Stimulated activated CD8-positive, alpha-beta memory T cell treated with anti-CD3 and anti-CD28 coated beads, Interleukin-4, amount 100 ng/mL, for 24 hours (primary cell): Measurements from ENCODE around the gene NIPAL3.
"Not testable (repeated sequence)": the region's sequence is repeated elsewhere in the genome, so short reads cannot be mapped to it uniquely, and the experiment has no call there.

Source experiments
- DNase-seq: peaks from one replicate; pipeline ENCODE4 v3.0.0-alpha.2; 2020; ENCODE audit warnings: low read depth

NIPAL3 gene

DNA sequence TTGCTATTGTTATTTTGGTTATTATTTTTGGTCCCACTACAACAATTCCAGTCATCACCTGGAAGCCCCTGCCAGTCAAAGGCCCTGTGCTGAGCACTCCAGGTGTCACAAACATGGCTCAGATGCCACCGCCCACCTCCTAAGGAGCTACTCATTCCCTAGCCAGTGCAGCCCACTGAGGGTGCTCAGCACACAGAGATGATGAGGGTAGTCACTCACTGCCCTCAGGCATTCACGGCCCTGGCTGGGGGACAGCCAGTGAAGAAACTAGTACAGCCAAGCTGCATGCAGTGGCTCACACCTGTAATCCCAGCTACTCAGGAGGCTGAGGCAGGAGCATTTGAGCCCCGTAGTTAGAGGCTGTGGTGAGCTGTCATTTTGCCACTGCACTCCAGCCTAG lies 42.3 kb downstream of the NIPAL3 start:
- no peak for DNase-seq

DNA sequence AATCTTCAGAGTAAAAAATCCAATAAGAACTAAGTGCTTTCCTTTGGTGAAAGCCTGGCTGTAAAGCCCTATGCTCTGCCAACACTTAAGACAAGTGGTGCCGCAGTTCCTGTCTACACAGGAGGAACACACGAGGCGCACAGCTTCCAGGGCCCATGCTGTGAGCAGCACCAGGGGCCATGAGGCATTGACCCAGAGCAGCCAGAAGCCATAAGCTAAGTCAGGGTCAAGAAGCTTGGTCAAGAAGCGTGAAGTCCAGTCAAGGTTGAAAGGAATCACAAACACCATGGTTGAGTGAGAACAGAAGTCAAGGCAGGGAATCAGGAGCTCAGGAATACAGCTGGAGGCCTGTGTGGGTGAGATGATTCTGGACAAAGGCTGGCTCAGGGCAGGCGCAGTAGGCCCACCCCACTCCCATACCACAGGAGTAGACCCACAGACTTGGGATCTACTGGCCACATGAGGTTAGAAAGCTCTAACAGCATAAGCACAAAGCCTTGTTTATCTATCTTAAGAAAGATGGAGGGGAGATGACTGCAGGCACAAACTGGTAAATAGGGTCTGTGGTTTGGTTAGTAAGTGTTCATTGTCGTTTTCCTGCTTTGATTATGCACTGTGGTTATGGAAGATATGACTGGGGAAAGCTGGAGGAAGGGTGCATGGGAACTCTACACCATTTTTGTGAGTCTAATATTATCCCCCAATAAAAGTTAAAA lies 44.1 kb downstream of the NIPAL3 start:
- no peak for DNase-seq

DNA sequence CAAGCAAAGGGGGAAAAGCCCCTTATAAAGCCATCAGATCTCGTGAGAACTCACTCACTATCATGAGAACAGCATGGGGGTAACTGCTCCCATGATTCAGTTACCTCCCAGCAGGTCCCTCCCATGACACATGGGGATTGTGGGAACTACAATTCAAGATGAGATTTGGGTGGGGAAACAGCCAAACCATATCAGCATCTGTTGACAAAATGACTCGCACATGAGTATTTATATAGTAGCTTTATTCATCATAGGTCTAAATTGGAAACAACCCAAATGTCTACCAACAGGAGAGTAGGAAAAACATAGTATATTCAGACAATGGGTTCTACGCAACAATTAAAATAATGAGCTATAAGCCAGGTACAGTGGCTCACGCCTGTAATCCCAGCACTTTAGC lies 46.5 kb downstream of the NIPAL3 start:
- DNase-seq: not testable (repeated sequence)

DNA sequence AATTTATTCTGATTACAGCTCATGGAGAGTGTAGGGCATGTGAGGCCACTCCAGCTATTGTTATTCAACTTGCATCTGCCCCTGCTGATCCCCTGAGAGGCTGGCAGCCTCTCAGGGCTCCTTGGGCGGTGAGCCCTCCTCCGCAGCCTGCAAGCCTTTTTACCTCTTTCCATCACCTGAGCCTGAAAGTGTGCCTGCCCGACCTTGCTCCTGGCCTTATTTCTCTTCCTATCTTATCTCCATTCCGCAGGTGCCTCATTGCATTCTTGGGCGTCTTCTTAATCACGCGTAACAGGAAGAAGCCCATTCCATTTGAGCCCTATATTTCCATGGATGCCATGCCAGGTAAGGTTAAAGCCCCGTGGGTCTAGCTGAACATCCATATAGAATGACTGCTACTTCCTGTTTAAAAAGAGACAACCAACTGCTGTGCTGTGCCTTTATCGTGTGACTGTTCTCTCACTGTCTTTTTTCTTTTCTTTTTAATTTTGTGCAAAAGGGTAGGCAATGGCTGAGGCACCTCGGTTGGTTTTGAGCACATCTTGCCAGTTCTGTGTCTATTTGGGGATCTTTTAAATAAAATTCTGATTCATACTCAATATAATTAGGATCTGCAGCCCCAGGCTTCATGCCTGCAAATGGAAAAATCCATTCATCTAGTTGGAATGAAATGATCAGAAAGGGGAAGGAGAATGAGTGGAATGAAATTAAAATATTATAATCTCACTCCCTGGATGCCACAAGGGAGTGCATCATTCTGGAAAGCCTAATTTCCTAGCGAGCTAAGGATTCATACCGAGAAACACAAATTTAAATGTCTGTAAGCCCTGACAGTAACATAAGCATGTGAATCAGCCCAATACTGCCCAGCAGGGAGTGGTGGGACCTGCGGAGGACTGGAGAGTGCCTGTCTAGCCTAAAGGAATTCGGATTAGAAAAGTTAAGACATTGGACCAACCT lies 48.5 kb downstream of the NIPAL3 start:
- DNase-seq: no peak

DNA sequence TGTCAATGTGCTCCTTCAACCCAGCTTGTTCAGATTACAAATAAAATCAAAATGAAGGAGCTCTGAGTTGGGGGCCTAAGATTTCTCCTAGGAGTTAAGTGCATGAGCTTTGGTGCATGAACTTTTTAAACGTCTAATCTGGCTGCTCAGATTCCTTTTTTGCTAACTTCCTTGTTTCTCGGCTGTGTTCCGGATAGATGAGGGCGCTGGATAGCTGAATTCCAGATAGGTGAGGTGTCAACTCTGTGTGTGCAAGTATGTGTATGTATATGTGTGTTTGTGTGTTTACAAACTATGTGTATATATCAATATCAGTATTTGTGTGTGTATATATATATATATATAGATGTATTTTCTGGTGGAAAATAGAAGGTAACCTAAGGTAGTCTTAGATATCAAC lies 49.5 kb downstream of the NIPAL3 start:
- DNase-seq: no peak

DNA sequence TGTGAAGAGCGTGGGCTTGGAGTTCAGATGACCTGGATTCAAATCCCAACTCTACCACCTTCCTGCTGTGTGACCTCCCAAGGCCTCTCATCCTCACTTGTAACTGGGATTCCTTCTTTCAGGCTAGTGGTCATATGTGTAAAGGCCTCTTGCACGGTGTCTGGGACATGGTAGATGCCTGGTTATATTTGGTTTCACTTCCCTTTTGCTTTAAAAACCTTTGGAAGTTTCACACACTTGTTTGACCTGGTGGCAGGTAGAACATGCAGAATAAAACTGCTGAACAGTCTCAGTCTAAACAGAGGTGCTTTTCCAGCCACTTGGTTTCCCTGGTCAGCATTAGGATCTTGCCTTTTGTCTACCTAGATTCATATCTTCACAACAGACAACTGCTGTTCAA lies 50.0 kb downstream of the NIPAL3 start:
- DNase-seq: no peak

DNA sequence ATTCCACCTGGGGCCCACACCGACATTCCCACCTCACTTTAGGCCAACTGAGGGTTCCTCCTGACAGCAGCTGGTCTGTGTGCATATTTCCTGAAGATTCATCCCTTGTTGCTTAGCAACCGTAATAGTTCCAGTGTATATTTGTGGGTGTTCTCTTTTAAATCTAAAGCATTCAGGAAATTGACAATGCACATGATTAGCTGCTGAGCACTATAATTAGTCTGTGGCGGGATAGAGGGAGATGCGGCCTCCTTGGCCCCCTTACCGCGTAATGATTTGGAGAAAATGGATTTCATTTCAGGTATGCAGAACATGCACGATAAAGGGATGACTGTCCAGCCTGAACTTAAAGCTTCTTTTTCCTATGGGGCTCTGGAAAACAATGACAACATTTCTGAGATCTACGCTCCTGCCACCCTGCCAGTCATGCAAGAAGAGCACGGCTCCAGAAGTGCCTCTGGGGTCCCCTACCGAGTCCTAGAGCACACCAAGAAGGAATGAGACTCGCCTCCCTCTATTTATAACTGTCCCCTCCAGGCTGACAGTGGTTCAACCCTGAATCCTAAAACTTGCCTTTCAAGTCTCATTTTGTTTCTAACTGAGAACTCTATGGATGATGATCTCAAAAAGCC lies 53.2 kb downstream of the NIPAL3 start:
- no peak for DNase-seq

DNA sequence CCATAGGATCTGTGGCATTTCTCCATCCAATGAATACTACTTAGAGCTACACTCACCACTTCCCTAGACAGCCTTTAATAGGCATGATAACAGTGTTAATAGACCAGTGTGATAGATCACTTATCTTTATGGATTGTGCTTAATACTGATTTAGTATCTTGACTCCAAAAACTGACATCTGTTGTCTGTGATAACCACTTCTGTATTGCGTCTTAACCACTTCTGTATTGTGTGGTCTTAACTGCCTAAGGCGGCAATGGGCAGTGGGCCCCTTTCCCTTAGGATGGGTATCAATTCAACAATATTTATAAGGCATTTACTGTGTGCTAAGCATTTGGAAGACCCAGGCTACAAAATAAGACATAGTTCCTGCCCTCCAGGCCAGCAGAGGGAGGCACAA lies 55.0 kb downstream of the NIPAL3 start:
- no peak for DNase-seq

DNA sequence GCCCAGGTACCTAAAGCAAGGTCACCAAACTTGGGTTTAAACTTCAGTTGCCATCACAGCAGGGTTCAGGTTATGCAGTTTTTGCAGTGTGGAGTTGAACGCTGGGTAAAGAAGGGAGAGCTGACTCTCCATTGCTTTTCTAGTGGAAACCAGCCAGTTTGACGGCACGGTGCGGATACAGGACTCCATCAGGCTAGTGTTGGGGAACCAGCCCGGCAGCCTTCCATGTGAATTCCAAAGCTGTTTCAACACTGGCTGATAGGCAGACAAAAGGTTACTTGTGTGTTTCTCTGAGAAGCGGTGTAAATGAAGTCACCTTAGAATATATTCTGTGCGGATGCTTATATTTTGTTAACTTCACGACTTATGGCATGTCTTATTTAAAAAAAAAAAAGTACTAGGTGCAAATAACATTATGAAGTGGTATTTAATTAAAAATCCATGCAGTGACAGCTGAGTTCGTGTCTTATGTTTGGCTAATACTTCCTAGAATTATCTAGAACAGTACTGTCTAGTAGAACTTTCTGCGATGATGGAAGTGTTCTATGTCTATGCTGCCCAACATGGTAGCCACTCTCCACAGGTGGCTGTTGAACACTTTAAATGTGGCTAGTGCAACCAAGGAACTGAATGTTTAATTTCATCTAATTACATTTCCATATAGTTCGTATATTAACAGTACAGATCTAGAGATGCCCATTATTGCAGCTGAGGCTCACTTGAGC lies 57.1 kb downstream of the NIPAL3 start:
- no peak for DNase-seq

DNA sequence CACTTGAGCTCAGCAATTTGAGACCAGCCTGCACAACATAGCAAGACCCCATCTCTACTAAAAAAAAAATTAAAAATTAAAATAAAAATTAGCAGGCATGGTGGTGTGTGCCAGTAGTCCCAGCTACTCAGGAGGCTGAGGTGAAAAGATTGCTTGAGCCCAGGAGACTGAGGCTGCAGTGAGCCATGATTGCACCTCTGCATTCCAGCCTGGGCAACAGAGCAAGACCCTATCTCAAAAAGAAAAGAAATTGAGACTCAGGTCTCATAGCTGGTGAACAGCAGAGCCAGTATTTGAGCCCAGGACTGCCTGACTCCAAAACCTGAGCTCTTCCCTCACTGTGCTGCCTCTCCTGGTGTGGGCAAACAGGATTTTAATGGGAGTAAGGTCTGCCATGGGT lies 58.6 kb downstream of the NIPAL3 start:
- DNase-seq: no peak

DNA sequence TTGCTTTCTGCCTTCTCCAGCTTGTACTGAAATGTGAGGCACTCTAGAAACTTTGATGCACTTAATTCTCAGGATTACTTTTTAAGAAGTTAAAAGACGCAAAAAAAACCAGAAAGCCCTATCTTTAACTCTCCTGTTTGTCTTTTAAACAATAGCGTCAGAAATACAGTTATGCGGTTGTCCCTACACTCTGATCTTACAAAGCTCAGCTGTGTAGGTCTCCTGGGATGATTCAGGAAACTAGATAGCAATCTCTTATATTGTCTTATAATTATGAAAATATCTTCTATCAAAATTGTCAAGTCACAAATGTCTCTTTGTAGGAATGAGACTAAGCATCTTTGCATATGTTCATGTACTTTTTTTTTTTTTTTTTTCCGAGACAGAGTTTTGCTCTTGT lies 60.1 kb downstream of the NIPAL3 start:
- DNase-seq: no peak

DNA sequence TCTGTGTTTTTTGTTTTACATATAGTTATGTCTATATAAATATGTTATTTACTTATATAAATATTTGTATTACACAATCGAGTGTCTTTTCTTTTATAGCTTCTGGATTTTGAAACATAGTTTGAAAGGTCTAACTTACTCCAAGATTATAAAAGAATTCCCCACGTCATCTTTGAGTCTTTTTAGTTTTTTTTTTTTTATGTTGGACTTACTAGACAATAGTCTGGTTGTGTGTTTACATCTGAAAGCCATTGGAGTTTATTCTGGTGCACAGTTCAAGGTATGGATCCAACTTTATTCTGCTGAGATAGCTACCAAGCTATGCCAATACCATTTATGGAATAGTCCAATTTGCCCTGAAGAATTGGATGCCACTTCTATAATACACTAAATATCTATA lies 61.0 kb downstream of the NIPAL3 start:
- no peak for DNase-seq

DNA sequence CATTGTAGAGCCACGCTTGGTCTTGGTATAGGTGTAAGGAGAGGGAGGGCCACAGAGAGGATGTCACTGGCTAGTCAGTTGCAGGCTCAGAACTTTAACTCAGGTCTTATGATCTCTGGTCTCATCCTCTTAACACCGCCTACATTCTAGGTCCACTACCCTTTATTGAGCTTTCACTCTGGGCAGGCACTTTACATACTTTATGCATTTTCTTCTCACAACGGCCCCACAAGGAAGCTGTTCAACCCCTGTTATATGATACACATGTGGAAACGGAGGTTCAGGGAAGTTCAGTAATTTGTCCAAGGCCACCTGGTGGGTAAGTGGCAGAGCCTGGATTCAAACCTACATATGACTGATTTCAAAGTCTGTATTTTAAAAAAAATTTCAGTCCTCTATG lies 61.7 kb downstream of the NIPAL3 start:
- no peak for DNase-seq

DNA sequence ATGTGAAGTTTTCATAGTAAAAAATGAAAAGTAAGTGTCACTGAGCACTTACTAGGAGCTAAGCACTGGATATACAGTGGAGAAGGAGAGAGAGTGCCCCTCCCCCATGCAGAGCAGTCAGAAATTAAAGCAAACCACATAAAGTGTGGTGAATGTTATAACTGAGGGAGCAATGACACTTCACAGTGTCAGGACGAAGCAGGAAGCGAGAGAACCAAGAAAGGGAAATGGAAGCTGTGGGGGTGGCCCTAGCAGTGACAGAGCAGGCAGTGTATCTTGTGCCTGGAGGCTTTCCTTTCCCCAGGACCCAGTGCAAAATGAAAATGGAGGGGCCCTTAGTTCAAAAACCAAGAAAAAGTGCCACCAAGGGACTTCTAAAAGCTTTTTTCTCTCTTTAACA lies 65.5 kb downstream of the NIPAL3 start:
- peak; percentile 37 for DNase-seq

DNA sequence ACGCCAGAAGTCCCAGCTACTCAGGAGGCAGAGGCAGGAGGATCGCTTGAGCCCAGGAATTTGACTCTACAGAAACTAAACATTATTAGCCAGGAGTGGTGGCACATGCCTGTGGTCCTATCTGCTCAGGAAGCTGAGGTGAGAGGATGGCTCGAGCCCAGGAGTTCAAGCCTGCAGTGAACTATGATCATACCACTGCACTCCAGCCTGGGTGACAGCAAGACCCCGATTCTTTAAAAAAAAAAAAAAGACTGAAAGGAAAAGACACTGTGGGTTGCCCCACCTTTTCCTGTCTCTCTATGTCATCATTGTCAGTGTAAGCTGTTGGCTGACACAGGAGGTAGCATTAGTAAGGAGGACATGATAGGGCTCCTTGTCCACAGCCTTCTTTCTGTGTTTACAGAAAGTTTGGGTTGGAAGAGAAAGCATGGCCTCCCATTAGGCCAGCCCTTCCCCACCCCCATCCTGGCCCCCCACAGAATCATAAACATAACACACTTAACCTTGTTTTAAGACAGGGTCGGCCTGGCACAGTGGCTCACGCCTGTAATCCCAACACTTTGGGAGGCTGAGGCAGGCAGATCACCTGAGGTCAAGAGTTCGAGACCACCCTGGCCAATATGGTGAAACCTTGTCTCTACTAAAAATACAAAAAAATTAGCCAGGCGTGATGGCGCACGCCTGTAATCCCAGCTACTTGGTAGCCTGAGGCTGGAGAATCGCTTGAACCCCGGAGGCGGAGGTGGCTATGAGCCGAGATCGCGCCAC lies 66.4 kb downstream of the NIPAL3 start:
- no peak for DNase-seq

DNA sequence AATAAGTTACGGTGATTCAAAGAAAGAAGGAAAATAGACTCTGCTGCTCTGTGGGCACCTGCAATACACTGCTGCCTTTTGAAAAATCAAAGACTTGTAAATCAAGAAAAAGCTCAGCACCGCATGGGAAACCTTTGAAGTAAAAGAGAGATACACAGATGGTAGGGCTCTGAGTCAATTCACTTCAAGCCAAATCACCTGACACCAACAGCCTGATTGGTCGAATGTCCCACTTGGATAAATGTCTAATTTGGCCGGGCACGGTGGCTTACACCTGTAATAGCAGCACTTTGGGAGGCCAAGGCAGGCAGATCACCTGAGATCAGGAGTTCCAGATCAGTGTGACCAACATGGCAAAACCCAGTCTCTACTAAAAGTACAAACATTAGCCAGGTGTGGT lies 67.8 kb downstream of the NIPAL3 start:
- no peak for DNase-seq

DNA sequence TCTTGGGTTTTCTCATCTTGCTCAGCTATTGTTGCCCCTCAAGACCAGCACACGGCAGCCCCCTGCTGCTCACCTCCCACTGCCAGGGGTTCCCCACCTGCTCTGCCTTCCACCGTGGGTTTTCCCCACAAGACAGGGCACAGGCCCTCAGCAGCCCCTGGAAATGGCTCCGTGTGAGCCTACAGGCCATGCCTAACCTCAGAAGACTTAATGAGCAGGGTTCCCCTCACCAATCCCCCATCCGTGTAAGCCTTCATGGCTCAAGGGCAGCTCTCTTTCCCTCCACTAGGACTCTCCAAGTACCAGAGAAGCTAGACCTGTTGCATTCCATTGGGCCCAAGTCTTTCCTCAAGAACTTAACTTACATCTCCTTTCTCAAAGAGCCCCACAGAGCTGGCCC lies 68.6 kb downstream of the NIPAL3 start:
- no peak for DNase-seq

DNA sequence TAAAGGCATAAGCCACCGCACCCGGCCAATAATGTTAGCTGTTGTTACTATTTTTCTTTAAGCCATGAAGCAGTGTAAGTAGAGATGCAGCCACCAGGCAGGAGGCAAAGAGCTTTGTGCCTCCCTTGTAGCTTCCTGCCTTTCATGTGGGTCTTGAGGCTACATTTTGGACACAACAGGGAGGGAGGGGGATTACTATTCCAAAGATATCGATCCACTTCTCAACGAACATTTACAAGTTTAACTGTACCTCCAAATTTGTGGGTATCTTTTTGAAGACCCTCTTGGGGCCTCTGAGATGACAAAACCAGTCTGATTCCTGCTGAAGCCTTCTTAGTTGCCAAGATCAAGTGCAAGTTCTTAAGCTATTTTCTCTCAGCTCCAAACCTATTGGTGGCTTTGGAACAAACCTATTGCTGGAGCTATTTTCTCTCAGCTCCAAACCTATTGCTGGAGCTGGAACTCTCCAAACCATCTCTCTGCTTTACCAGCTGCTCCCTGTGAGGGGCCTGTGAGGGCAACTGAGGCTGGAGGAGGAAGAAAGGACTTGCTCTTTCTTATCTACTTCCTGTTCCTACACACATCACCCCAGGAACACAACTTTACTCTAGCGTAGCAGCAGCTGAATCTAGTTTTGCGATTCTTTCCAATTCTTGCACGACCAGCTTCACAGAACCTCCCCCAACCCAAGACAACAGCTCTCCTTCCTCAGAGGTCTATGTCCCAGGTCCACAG lies 70.9 kb downstream of the NIPAL3 start:
- DNase-seq: no peak

DNA sequence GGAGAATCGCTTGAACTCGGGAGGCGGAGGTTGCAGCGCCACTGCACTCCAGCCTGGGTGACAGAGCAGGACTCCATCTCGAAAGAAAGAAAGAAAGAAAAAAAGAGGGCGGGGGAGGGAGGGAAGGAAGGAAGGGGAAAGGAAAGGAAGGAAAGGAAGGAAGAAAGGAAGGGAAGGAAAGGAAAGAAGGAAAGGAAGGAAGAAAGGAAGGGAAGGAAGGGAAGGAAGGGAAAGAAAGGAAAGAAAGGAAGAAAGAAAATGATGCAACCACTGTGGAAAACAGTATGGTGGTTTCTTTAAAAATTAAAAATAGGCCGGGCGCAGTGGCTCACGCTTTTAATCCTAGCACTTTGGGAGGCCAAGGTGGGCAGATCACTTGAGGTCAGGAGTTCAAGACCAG lies 71.9 kb downstream of the NIPAL3 start:
- DNase-seq: no peak

DNA sequence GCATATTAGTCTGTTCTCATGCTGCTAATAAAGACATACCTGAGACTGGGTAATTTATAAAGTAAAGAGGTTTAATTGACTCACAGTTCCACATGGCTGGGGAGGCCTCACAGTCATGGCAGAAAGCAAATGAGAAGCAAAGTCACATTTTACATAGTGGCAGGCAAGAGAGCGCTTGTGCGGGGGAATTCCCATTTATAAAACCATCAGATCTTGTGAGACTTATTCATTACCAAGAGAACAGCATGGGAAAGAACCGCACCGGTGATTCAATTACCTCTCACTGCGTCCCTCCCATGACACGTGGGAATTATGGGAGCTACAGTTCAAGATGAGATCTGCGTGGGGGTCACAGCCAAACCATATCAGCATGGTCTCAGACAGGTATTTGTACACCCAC lies 72.6 kb downstream of the NIPAL3 start:
- peak; percentile 38 for DNase-seq

DNA sequence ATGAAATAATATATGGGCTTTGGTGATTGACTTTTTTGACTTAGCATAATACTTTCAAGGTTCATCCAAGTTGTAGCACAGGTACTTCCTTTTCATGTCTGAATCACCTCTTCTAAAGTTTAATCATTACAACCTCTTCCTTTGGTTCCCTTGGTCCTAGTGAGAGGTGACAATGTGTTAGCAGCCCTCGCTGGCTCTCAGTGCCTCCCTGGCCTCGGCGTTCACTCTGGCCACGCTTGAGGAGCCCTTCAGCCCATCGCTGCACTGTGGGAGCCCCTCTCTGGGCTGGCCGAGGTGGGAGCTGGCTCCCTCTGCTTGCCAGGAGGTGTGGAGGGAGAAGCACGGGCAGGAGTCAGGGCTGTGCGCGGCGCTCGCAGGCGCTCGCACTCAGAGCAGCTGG lies 74.1 kb downstream of the NIPAL3 start:
- no peak for DNase-seq
